H1 (cell line): ENCODE measurements around the gene ALLC. TPM values are rescaled to one million over a fixed set of nuclear protein-coding genes. Genes with fewer than 3 reads are reported as not detected.

Experiments used
- CTCF ChIA-PET: fragments of 300-600 bp; sonication (Branson Sonifier 250); formaldehyde crosslinking; loops from one replicate; lab custom pipeline; 2021; ENCODE audit not compliant: partially characterized antibody; lab: Charles Lee
- POLR2A ChIA-PET: fragments of 300-600 bp; sonication (Branson Sonifier 250); formaldehyde crosslinking; loops from one replicate; lab custom pipeline; 2021; ENCODE audit warnings: inconsistent platforms; ENCODE audit not compliant: partially characterized antibody; lab: Charles Lee
- DNase-seq, 2 experiments: peaks; one replicate each; pipeline versions ENCODE4 v3.0.0 to v3.0.0-alpha.2; 2010 to 2022; ENCODE audit warnings: low spot score in 2 of 2, low read depth in 1 of 2, mixed read lengths in 1 of 2
- FAIRE-seq: peaks from 2 replicates; lab custom pipeline; 2011; peaks lifted over from hg19 to GRCh38; lab: Jason Lieb, UNC
- H2AFZ ChIP-seq: 2 replicates; pipeline ENCODE4 v1.8.1; 2012; ENCODE audit warnings: low read length, inconsistent platforms
- H2AK5ac ChIP-seq: 2 replicates; pipeline ENCODE4 v1.6.1; 2013; ENCODE audit warnings: low read depth, low read length
- H2BK120ac ChIP-seq: replicated peaks from 2 replicates; pipeline ENCODE3; 2013; ENCODE audit warnings: low read depth, low read length, inconsistent platforms
- H2BK12ac ChIP-seq: 2 replicates; pipeline ENCODE4 v1.6.1; 2013; ENCODE audit warnings: low read depth, low read length
- H2BK15ac ChIP-seq: 2 replicates; pipeline ENCODE4 v1.6.1; 2013; ENCODE audit warnings: low read length
- H2BK20ac ChIP-seq: 2 replicates; pipeline ENCODE4 v1.6.1; 2013; ENCODE audit warnings: low read length
- H2BK5ac ChIP-seq: 2 replicates; pipeline ENCODE4 v1.6.1; 2013; ENCODE audit warnings: low read depth, low read length
- H3K14ac ChIP-seq: 2 replicates; pipeline ENCODE4 v1.6.1; 2013; ENCODE audit warnings: inconsistent platforms; ENCODE audit not compliant: insufficient read length
- H3K18ac ChIP-seq: 2 replicates; pipeline ENCODE4 v1.6.1; 2013; ENCODE audit warnings: low read length; ENCODE audit errors: extremely low read depth
- H3K23ac ChIP-seq: 2 replicates; pipeline ENCODE4 v1.6.1; 2013; ENCODE audit warnings: inconsistent platforms; ENCODE audit not compliant: insufficient read length
- H3K23me2 ChIP-seq: 2 replicates; pipeline ENCODE4 v1.6.1; 2013; ENCODE audit warnings: low read depth, low read length
- H3K27ac ChIP-seq: 2 replicates; pipeline ENCODE4 v1.6.1; 2011; ENCODE audit warnings: low read depth, low read length, inconsistent platforms
- H3K27me3 ChIP-seq, 4 experiments: replicated peaks in 1 of 4; 1 replicate in 1 of 4; 2 replicates in 3 of 4; pipeline versions ENCODE4 v1.6.1 to v1.8.1; 2011 to 2013; ENCODE audit warnings: low read length in 3 of 4, mild to moderate bottlenecking in 3 of 4, inconsistent platforms in 2 of 4, mixed read lengths in 2 of 4, moderate library complexity in 1 of 4; ENCODE audit not compliant: control insufficient read depth in 3 of 4, insufficient read depth in 3 of 4; ENCODE audit errors: extremely low read depth in 1 of 4
- H3K36me3 ChIP-seq, 4 experiments: 2 replicates each; pipeline versions ENCODE4 v1.6.1 to v1.8.1; 2011 to 2013; ENCODE audit warnings: mild to moderate bottlenecking in 4 of 4, low read length in 3 of 4, moderate library complexity in 2 of 4, control low read depth in 1 of 4, inconsistent platforms in 1 of 4; ENCODE audit not compliant: insufficient read depth in 4 of 4, control insufficient read depth in 2 of 4
- H3K4ac ChIP-seq: replicated peaks from 2 replicates; pipeline ENCODE3; 2013; ENCODE audit warnings: low read length, low read depth, mixed read lengths, inconsistent platforms; ENCODE audit not compliant: insufficient read length
- H3K4me1 ChIP-seq, 4 experiments: replicated peaks in 1 of 4; 1 replicate in 1 of 4; 2 replicates in 3 of 4; pipeline versions ENCODE4 v1.6.1 to v1.8.1; 2011 to 2013; ENCODE audit warnings: low read length in 3 of 4, inconsistent platforms in 2 of 4, mixed read lengths in 1 of 4; ENCODE audit not compliant: insufficient read depth in 4 of 4, control insufficient read depth in 3 of 4
- H3K4me2 ChIP-seq, 2 experiments: 2 replicates each; pipeline versions ENCODE4 v1.6.1 to v1.8.1; 2011 to 2013; ENCODE audit warnings: low read depth in 2 of 2, low read length in 2 of 2, control low read depth in 1 of 2, inconsistent platforms in 1 of 2, mild to moderate bottlenecking in 1 of 2; ENCODE audit not compliant: insufficient read depth in 1 of 2
- H3K4me3 ChIP-seq, 4 experiments: fragments of 200-600, 300-600 bp in 1 of 4; sonication (generic), shearing (Covaris generic), sonication (Bioruptor Twin) in 1 of 4; 2 replicates each; pipeline versions ENCODE4 v1.5.1 to v1.8.1; 2011 to 2016; ENCODE audit warnings: low read length in 4 of 4, low read depth in 3 of 4, control low read depth in 2 of 4, inconsistent platforms in 2 of 4, mild to moderate bottlenecking in 2 of 4, mixed read lengths in 1 of 4, moderate library complexity in 1 of 4; ENCODE audit not compliant: insufficient read depth in 2 of 4; ENCODE audit errors: extremely low read depth in 1 of 4
- H3K56ac ChIP-seq: replicated peaks from 2 replicates; pipeline ENCODE3; 2013; ENCODE audit warnings: low read depth, mild to moderate bottlenecking, mixed read lengths, low read length, inconsistent platforms; ENCODE audit not compliant: insufficient read length
- H3K79me1 ChIP-seq: 2 replicates; pipeline ENCODE4 v1.6.1; 2013; ENCODE audit warnings: low read depth, low read length, control low read depth
- H3K79me2 ChIP-seq, 2 experiments: 2 replicates each; pipeline versions ENCODE4 v1.6.1 to v1.8.1; 2012 to 2013; ENCODE audit warnings: low read length in 2 of 2, mild to moderate bottlenecking in 2 of 2, inconsistent platforms in 1 of 2; ENCODE audit not compliant: insufficient read depth in 2 of 2, control insufficient read depth in 1 of 2
- H3K9ac ChIP-seq, 4 experiments: replicated peaks in 1 of 4; 1 replicate in 1 of 4; 2 replicates in 3 of 4; pipeline versions ENCODE4 v1.6.1 to v1.8.1; 2011 to 2013; ENCODE audit warnings: low read depth in 3 of 4, low read length in 3 of 4, control low read depth in 2 of 4, mild to moderate bottlenecking in 2 of 4, moderate library complexity in 2 of 4, inconsistent platforms in 1 of 4; ENCODE audit errors: extremely low read depth in 1 of 4
- H3K9me3 ChIP-seq, 2 experiments: 2 replicates each; pipeline versions ENCODE4 v1.6.1 to v1.8.1; 2012 to 2013; ENCODE audit warnings: mild to moderate bottlenecking in 2 of 2, moderate library complexity in 2 of 2, control low read depth in 1 of 2, inconsistent platforms in 1 of 2, low read depth in 1 of 2, low read length in 1 of 2, mixed read lengths in 1 of 2; ENCODE audit not compliant: insufficient read depth in 2 of 2
- H4K20me1 ChIP-seq, 2 experiments: replicated peaks in 1 of 2; 2 replicates each; pipeline versions ENCODE3 to v1.8.1; 2011 to 2013; ENCODE audit warnings: inconsistent platforms in 2 of 2, low read length in 2 of 2, mild to moderate bottlenecking in 1 of 2; ENCODE audit not compliant: insufficient read depth in 2 of 2, control insufficient read depth in 1 of 2
- H4K5ac ChIP-seq: 2 replicates; pipeline ENCODE4 v1.6.1; 2013; ENCODE audit warnings: low read length, low read depth, mixed read lengths, inconsistent platforms; ENCODE audit not compliant: insufficient read length
- H4K8ac ChIP-seq: 2 replicates; pipeline ENCODE4 v1.8.0; 2013; ENCODE audit warnings: mild to moderate bottlenecking, moderate library complexity, low read length, inconsistent platforms; ENCODE audit not compliant: insufficient read depth; ENCODE audit errors: extremely low read depth
- H4K91ac ChIP-seq: replicated peaks from 2 replicates; pipeline ENCODE3; 2013; ENCODE audit warnings: low read length, mixed read lengths, inconsistent platforms; ENCODE audit not compliant: insufficient read length
- CEBPB ChIP-seq: IDR thresholded peaks from 2 replicates; pipeline ENCODE4 v1.6.1; 2012; ENCODE audit warnings: low read depth, low read length
- CTBP2 ChIP-seq: IDR thresholded peaks from 2 replicates; pipeline ENCODE4 v1.7.0; 2011; ENCODE audit warnings: borderline replicate concordance, mild to moderate bottlenecking, moderate library complexity, mixed read lengths, low read length; ENCODE audit not compliant: insufficient read depth, insufficient read length
- HDAC6 ChIP-seq: IDR thresholded peaks from one replicate; pipeline ENCODE4 v1.7.1; 2012; ENCODE audit warnings: low read depth, mild to moderate bottlenecking, inconsistent platforms, low read length, moderate library complexity
- KDM5A ChIP-seq: fragments of 200-600 bp; IDR thresholded peaks from 2 replicates; pipeline ENCODE4 v1.7.1; 2012; ENCODE audit warnings: mild to moderate bottlenecking, low read length, inconsistent platforms, mixed read lengths
- RAD21 ChIP-seq, 2 experiments: IDR thresholded peaks in 1 of 2; conservative IDR thresholded peaks in 1 of 2; 2 replicates each; pipeline ENCODE4 v1.6.1; 2011; ENCODE audit warnings: low read depth in 2 of 2, low read length in 2 of 2, improper control_type of control experiment in 1 of 2, inconsistent platforms in 1 of 2, mild to moderate bottlenecking in 1 of 2, moderate library complexity in 1 of 2
- SUZ12 ChIP-seq: fragments of 200-600 bp; sonication (generic); IDR thresholded peaks from 2 replicates; pipeline ENCODE4 v1.6.1; 2012; ENCODE audit warnings: mild to moderate bottlenecking, inconsistent platforms, low read length, moderate library complexity, mixed read lengths
- WGBS, 2 experiments: shearing (Covaris generic) in 1 of 2; methylation state at CpG; one replicate each; pipeline versions ENCODE4 v1.1.6 to v1.1.7; 2013 to 2015; ENCODE audit warnings: low lambda C conversion rate in 2 of 2, mixed read lengths in 2 of 2, inconsistent platforms in 1 of 2, low coverage in 1 of 2, missing lambda C conversion rate in 1 of 2; ENCODE audit not compliant: insufficient replicate concordance in 2 of 2, insufficient coverage in 1 of 2, insufficient read length in 1 of 2; ENCODE audit errors: extremely low coverage in 1 of 2, missing lambda C conversion rate in 1 of 2; 5-methylcytosine and 5-hydroxymethylcytosine counted together
- polyA plus RNA-seq, 7 experiments: library from polyadenylated mRNA; depleted of rRNA in 3 of 7; stranded (reverse) in 5 of 7; unstranded in 2 of 7; fragments of >200 nt in 5 of 7; fragments of 200-250 nt in 2 of 7; gene quantifications; 1 replicate in 5 of 7; 2 replicates in 1 of 7; 4 replicates in 1 of 7; pipeline versions ENCODE4 v1.2.1 to v1.2.3, GENCODE V29; 2011 to 2013; ENCODE audit warnings: missing spikeins in 2 of 7, mixed read lengths in 2 of 7
- total RNA-seq: library from RNA; stranded (reverse); fragmentation: NEBNext Ultra II Directional; extraction: Animal tissue kit (Norgen Biotek cat#: 25700); gene quantifications from 2 replicates; pipeline ENCODE4 v1.2.1, GENCODE V29; 2021
- TF ChIP-seq, protein P1 (sequence below): IDR thresholded peaks from 2 replicates; pipeline ENCODE4 v1.6.1; 2012; ENCODE audit warnings: inconsistent platforms

ALLC gene
- total and polyA plus RNA-seq, 2 of the 8 experiments (the other 6 are each of a cell fraction or from before 2014, with no cell fraction given) = not detected

DNA sequence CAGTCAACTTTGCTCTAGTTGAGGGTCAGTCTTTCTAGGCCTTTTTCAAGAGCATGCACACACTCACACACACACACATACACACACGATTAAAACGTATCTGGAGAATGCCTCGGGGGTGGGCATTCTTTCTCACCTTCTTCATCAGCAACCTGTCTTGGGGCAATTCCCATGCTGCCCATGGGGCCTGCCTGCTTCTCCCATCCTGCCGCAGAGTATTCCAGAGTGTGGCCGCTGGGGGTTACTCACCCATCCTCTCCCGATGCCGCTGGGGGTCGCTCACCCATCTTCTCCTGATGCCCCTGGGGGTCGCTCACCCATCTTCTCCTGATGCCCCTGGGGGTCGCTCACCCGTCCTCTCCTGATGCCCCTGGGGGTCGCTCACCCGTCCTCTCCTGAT, 10.8 kb upstream of the ALLC start:
- H3K9ac ChIP-seq = no peak overlapping the region
- no peaks in the 10 kb centered on the region for H3K79me2 ChIP-seq
- peaks cover 7% of the 10 kb centered on the region; the same call in 1 of the 2 replicates for H3K23me2 ChIP-seq
- no peak overlapping the region for H3K14ac ChIP-seq
- no peak overlapping the region for H3K4me3 ChIP-seq
- no peak overlapping the region for H4K5ac ChIP-seq
- no peak overlapping the region for H3K4ac ChIP-seq
- WGBS, 2 experiments = 82% methylated on average over 10 of the region's 13 CpGs; no CpG with 5 or more reads in 1 of the 2 experiments
- H2BK12ac ChIP-seq = no peak overlapping the region
- H2AK5ac ChIP-seq = no peak overlapping the region
- no peak overlapping the region for H3K56ac ChIP-seq
- no peak overlapping the region for H2BK20ac ChIP-seq
- no peak overlapping the region for H2BK120ac ChIP-seq
- no peak overlapping the region for H2BK15ac ChIP-seq
- H3K4me2 ChIP-seq = no peak overlapping the region
- H2BK5ac ChIP-seq = no peak overlapping the region
- POLR2A ChIA-PET = no interaction called here
- no peak overlapping the region for H4K8ac ChIP-seq
- H3K27ac ChIP-seq = no peak overlapping the region
- H3K4me1 ChIP-seq = peaks cover 0 to 14% (median 8%) of the 10 kb centered on the region in 4 experiments; a peak in 6 of 7 replicates
- DNase-seq = no peak
- no peaks in the 10 kb centered on the region for H3K36me3 ChIP-seq
- H2AFZ ChIP-seq = no peak overlapping the region
- H3K18ac ChIP-seq = no peak overlapping the region
- TF ChIP-seq KDM5A (no peak), CTBP2 (no peak), HDAC6 (no peak), SUZ12 (no peak), CEBPB (no peak), RAD21 (IDR thresholded peaks at IDR 0.05 in 1 of 2, conservative IDR thresholded peaks at IDR 0.05 in 1 of 2; ENCODE audit: low read depth in 2 of 2, low read length in 2 of 2) (no peak)
- TF ChIP-seq, protein P1, sequence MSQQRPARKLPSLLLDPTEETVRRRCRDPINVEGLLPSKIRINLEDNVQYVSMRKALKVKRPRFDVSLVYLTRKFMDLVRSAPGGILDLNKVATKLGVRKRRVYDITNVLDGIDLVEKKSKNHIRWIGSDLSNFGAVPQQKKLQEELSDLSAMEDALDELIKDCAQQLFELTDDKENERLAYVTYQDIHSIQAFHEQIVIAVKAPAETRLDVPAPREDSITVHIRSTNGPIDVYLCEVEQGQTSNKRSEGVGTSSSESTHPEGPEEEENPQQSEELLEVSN = no peak
- no peaks in the 10 kb centered on the region for H3K27me3 ChIP-seq
- H3K23ac ChIP-seq = no peak overlapping the region
- H3K79me1 ChIP-seq = no peaks in the 10 kb centered on the region; the same call in 1 of the 2 replicates
- H4K91ac ChIP-seq = no peak overlapping the region
- no peak for FAIRE-seq
- H3K9me3 ChIP-seq = no peaks in the 10 kb centered on the region
- CTCF ChIA-PET = no interaction called here
- H4K20me1 ChIP-seq = no peaks in the 10 kb centered on the region
